Neural progenitor cell (in vitro differentiated cells): ENCODE measurements around the gene ASTN2.

Source experiments
- EZH2phosphoT487 ChIP-seq: fragments of 200-600 bp; sonication (generic); IDR thresholded peaks from 2 replicates; pipeline ENCODE4 v1.6.1; 2017; ENCODE audit warnings: antibody characterized with exemption
- TF ChIP-seq, protein P1 (sequence below): fragments of 200-600 bp; sonication (generic); IDR thresholded peaks from 2 replicates; pipeline ENCODE4 v1.5.1; 2017; ENCODE audit warnings: antibody characterized with exemption, mild to moderate bottlenecking

DNA sequence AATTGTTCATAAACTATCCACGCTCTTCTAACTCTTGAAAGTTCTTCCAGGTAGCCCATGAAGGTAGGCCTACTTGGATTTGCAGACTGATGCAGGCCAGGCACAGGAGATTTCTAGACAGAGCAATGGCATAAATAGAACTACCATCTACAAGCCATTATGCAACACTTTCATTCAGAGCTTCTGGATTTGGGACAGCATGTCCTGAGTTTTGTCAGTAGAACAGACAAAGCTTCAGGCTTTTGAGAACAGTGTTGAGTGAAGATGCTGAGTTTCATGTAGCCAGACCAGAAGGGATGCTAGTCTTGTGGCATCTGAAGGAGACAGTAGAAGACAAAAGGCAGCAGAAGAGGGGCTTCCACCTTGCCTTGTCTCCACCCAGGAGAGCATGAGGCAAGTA is 531.2 kb downstream of the ASTN2 start:
- TF ChIP-seq, protein P1, sequence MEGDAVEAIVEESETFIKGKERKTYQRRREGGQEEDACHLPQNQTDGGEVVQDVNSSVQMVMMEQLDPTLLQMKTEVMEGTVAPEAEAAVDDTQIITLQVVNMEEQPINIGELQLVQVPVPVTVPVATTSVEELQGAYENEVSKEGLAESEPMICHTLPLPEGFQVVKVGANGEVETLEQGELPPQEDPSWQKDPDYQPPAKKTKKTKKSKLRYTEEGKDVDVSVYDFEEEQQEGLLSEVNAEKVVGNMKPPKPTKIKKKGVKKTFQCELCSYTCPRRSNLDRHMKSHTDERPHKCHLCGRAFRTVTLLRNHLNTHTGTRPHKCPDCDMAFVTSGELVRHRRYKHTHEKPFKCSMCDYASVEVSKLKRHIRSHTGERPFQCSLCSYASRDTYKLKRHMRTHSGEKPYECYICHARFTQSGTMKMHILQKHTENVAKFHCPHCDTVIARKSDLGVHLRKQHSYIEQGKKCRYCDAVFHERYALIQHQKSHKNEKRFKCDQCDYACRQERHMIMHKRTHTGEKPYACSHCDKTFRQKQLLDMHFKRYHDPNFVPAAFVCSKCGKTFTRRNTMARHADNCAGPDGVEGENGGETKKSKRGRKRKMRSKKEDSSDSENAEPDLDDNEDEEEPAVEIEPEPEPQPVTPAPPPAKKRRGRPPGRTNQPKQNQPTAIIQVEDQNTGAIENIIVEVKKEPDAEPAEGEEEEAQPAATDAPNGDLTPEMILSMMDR = no peak
- no peak for TF ChIP-seq EZH2phosphoT487
